ENCODE results near the gene FAM135A. TPM values are rescaled to one million over a fixed set of nuclear protein-coding genes. Genes with fewer than 3 reads are reported as not detected.

Gene FAM135A
- total RNA-seq, 3 donors from 2014 or later: 42.1 to 63.3 (median 56.3) TPM

DNA sequence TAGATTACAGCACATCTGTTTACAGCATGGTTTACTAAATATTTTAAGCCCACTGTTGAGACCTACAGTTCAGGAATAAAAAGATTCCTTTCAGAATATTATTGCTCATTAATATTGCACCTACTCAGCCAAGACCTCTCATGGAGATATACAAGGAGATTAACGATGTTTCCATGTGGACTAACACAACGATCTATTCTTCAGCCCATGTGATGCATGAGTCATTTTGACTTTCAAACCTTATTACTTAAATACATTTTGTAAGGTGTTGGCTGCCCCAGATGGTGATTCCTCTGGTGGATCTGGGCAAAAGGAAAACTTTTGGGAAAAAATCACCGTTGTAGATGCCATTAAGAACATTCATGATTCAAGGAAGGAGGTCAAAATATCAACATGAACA, 105.4 kb downstream of the FAM135A start:
- TF ChIP-seq, protein P1, sequence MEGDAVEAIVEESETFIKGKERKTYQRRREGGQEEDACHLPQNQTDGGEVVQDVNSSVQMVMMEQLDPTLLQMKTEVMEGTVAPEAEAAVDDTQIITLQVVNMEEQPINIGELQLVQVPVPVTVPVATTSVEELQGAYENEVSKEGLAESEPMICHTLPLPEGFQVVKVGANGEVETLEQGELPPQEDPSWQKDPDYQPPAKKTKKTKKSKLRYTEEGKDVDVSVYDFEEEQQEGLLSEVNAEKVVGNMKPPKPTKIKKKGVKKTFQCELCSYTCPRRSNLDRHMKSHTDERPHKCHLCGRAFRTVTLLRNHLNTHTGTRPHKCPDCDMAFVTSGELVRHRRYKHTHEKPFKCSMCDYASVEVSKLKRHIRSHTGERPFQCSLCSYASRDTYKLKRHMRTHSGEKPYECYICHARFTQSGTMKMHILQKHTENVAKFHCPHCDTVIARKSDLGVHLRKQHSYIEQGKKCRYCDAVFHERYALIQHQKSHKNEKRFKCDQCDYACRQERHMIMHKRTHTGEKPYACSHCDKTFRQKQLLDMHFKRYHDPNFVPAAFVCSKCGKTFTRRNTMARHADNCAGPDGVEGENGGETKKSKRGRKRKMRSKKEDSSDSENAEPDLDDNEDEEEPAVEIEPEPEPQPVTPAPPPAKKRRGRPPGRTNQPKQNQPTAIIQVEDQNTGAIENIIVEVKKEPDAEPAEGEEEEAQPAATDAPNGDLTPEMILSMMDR (IDR thresholded peaks at IDR 0.05): no peak
- ATAC-seq: no peak
- no peaks in the 10 kb centered on the region for H3K9me3 ChIP-seq
- DNase-seq: no peak
- intact Hi-C loops (cut with DNase I, micrococcal nuclease): no loop called here
- no peaks in the 10 kb centered on the region for H3K36me3 ChIP-seq (ENCODE audit: low read depth)
- no peaks in the 10 kb centered on the region for H3K4me1 ChIP-seq (ENCODE audit: low read depth)
- no peak overlapping the region for H3K4me3 ChIP-seq

DNA sequence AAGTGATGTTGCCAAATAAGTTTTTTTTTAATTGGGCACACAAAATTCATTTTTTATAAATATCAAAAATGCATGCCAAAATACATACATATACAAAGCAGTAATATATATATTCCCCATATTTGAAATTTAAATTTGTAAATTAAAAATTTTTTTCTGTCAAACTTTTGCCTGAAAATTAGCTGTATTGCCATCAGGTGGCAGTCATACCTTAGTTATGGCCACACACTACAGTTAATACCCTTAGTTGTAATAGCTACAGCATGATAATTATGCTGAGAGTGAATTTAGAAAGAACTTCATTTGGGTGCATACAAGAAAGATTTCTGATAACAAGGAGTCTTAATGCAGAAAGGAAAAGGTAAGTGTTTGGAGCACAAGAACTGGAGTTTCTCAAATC, 107.3 kb downstream of the FAM135A start:
- intact Hi-C loops (cut with DNase I, micrococcal nuclease): no loop called here
- ATAC-seq: no peak

DNA sequence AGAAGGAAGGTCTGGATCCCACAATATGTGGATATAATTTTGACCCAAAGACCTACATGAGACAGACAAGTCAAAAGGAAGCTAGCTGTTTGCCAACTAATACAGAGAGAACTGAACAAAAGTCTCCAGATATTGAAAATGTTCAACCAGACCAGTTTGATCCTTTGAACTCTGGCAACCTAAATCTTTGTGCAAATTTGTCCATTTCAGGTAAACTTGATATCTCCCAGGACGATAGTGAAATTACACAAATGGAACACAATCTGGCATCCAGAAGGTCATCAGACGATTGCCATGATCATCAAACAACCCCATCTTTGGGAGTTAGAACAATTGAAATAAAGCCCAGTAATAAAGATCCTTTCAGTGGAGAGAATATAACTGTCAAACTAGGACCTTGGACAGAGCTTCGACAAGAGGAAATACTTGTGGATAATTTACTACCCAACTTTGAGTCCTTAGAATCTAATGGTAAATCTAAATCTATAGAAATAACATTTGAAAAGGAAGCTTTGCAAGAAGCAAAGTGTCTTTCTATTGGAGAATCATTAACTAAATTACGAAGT, 111.5 kb downstream of the FAM135A start:
- no peaks in the 10 kb centered on the region for H3K4me1 ChIP-seq (ENCODE audit: low read depth)
- DNase-seq (no peak), ATAC-seq (no peak)
- no peaks in the 10 kb centered on the region for H3K36me3 ChIP-seq (ENCODE audit: low read depth)
- H3K4me3 ChIP-seq: no peak overlapping the region
- intact Hi-C loops (cut with DNase I, micrococcal nuclease): no loop called here
- TF ChIP-seq, protein P1 (IDR thresholded peaks at IDR 0.05): no peak
- no peaks in the 10 kb centered on the region for H3K9me3 ChIP-seq

More for the DNA sequence above, 107.3 kb downstream of the FAM135A start:
- Histone ChIP-seq H3K9me3 (no peaks in the 10 kb centered on the region), H3K36me3 (ENCODE audit: low read depth) (no peaks in the 10 kb centered on the region), H3K4me3 (no peak overlapping the region), H3K4me1 (ENCODE audit: low read depth) (no peaks in the 10 kb centered on the region)
- DNase-seq: no peak
- TF ChIP-seq, protein P1 (IDR thresholded peaks at IDR 0.05): no peak

DNA sequence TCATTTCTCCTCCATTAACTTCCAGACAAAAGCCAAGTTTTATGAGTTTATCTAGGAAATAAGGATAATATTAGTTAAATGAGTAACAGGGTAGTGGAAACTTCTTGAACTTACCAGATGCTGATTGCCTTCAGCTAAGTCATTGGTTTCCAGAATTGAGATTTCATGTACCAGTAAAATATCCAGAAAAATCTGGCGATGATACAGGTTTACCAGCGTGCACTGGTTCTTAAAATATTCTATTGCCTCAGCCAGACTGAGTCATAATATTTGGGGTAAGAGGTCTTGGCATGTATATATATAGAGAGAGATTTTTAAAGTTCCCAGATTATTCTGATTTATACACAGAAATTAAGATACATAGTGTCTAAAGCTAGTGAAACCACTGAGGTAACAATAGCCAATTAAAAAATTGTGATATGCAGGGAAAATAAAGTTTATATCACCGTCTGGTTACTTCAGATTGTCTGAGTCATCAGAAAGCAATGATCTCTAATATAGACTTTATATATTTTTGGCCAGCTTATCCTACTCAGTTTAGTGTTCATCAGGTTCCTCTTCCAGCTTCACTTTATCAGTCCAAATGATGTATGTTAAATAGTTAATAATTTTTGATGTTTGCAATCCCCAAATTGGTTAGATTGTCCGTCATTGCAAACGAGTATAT, 113.9 kb downstream of the FAM135A start:
- H3K36me3 ChIP-seq (ENCODE audit: low read depth): no peaks in the 10 kb centered on the region
- no peak for ATAC-seq
- no peaks in the 10 kb centered on the region for H3K4me1 ChIP-seq (ENCODE audit: low read depth)
- no peak overlapping the region for H3K4me3 ChIP-seq
- TF ChIP-seq, protein P1 (IDR thresholded peaks at IDR 0.05): no peak
- intact Hi-C loops (cut with DNase I, micrococcal nuclease): no loop called here
- H3K9me3 ChIP-seq: no peaks in the 10 kb centered on the region
- DNase-seq: no peak

DNA sequence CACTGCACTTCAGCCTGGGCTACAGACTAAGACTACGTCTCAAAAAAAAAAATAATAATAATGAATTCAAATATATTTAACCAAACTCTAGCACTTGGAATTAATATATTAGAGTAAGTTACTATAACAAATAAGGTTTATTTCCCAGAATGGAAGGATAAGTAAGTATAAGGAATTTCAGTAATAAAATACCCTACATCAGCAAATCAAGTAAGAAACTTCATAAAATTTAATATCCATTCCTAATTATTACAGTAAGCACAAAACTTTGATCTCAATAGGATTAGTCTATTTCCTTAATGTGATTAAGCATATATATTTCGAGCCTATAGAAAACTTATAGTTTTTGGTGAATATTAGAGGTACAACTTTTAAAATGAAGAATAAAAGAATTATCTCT, 116.7 kb downstream of the FAM135A start:
- no peaks in the 10 kb centered on the region for H3K4me1 ChIP-seq (ENCODE audit: low read depth)
- DNase-seq (no peak), ATAC-seq (no peak)
- intact Hi-C loops (cut with DNase I, micrococcal nuclease): no loop called here
- H3K4me3 ChIP-seq: no peak overlapping the region
- H3K36me3 ChIP-seq (ENCODE audit: low read depth): no peaks in the 10 kb centered on the region
- TF ChIP-seq, protein P1 (IDR thresholded peaks at IDR 0.05): no peak
- H3K9me3 ChIP-seq: no peaks in the 10 kb centered on the region
